Neural cell (in vitro differentiated cells): ENCODE results near the gene C10orf90. TPM values are rescaled to one million over a fixed set of nuclear protein-coding genes. Genes with fewer than 3 reads are reported as not detected.

Experiments
- H2AFZ ChIP-seq: fragments of 200-600, 300-800 bp; sonication (generic), shearing (Covaris generic); 2 replicates; pipeline ENCODE4 v1.6.0; 2014; ENCODE audit warnings: low read depth, mild to moderate bottlenecking, antibody characterized with exemption, low read length, moderate library complexity
- H3F3A ChIP-seq: fragments of 200-600 bp; shearing (Covaris generic); 2 replicates; pipeline ENCODE4 v1.6.1; 2016; ENCODE audit warnings: mild to moderate bottlenecking, moderate library complexity, mixed read lengths, antibody characterized with exemption, low read length; ENCODE audit not compliant: insufficient read depth, poor library complexity, severe bottlenecking
- H3K27ac ChIP-seq: fragments of 200-600, 300-800 bp; sonication (generic), shearing (Covaris generic); 2 replicates; pipeline ENCODE4 v1.5.1; 2014; ENCODE audit warnings: mild to moderate bottlenecking, low read length, moderate library complexity
- H3K27me3 ChIP-seq: fragments of 300-800, 200-600 bp; sonication (generic), shearing (Covaris generic); 2 replicates; pipeline ENCODE4 v1.6.0; 2014; ENCODE audit warnings: mild to moderate bottlenecking, low read depth, low read length, moderate library complexity; ENCODE audit not compliant: insufficient read depth
- H3K36me3 ChIP-seq: fragments of 300-800, 200-600 bp; sonication (generic), shearing (Covaris generic); 2 replicates; pipeline ENCODE4 v1.5.1; 2014; ENCODE audit warnings: mild to moderate bottlenecking, antibody characterized with exemption, low read length, moderate library complexity; ENCODE audit not compliant: insufficient read depth
- H3K4me2 ChIP-seq: fragments of 300-800, 200-600 bp; sonication (generic), shearing (Covaris generic); 2 replicates; pipeline ENCODE4 v1.6.0; 2014; ENCODE audit warnings: mild to moderate bottlenecking, low read length
- H3K4me3 ChIP-seq: fragments of 300-800, 200-600 bp; sonication (generic), shearing (Covaris generic); 2 replicates; pipeline ENCODE4 v1.5.1; 2014; ENCODE audit warnings: mild to moderate bottlenecking, low read length, moderate library complexity
- H3K79me2 ChIP-seq: fragments of 200-600 bp; shearing (Covaris generic); replicated peaks from 2 replicates; pipeline ENCODE4 v1.6.0; 2014; ENCODE audit warnings: mild to moderate bottlenecking, low read length, moderate library complexity; ENCODE audit not compliant: insufficient read depth
- H3K9ac ChIP-seq: fragments of 300-800, 200-600 bp; sonication (generic), shearing (Covaris generic); 2 replicates; pipeline ENCODE4 v1.6.1; 2016; ENCODE audit warnings: mild to moderate bottlenecking, low read length, mixed read lengths
- H3K9me2 ChIP-seq: fragments of 200-600 bp; shearing (Covaris generic); 2 replicates; pipeline ENCODE4 v1.6.1; 2016; ENCODE audit warnings: mild to moderate bottlenecking, low read length, mixed read lengths; ENCODE audit not compliant: insufficient read depth
- H3K9me3 ChIP-seq: fragments of 200-600, 300-800 bp; sonication (generic), shearing (Covaris generic); 2 replicates; pipeline ENCODE4 v1.6.1; 2016; ENCODE audit warnings: mild to moderate bottlenecking, mixed run types, low read length, moderate library complexity, mixed read lengths
- H4K20me1 ChIP-seq: fragments of 200-600 bp; shearing (Covaris generic); 2 replicates; pipeline ENCODE4 v1.6.1; 2016; ENCODE audit warnings: mild to moderate bottlenecking, mixed run types; ENCODE audit not compliant: insufficient read depth
- EP300 ChIP-seq: fragments of 450-650 bp; conservative IDR thresholded peaks from 2 replicates; pipeline ENCODE4 v1.6.1; 2014; ENCODE audit warnings: antibody characterized with exemption, mild to moderate bottlenecking, moderate library complexity; ENCODE audit not compliant: poor library complexity, severe bottlenecking
- EZH2 ChIP-seq: fragments of 200-600, 300-800 bp; shearing (Covaris generic), sonication (generic); IDR thresholded peaks from 2 replicates; pipeline ENCODE4 v1.6.1; 2014; ENCODE audit warnings: antibody characterized with exemption, low read length, borderline replicate concordance, mild to moderate bottlenecking; ENCODE audit not compliant: insufficient read depth, poor library complexity, severe bottlenecking
- MXI1 ChIP-seq: fragments of 450-650 bp; conservative IDR thresholded peaks from 2 replicates; pipeline ENCODE4 v1.6.1; 2014; ENCODE audit warnings: antibody characterized with exemption, mild to moderate bottlenecking; ENCODE audit not compliant: poor library complexity, severe bottlenecking
- POLR2AphosphoS5 ChIP-seq: IDR thresholded peaks from 2 replicates; pipeline ENCODE4 v1.6.1; 2012
- RAD21 ChIP-seq: fragments of 450-650 bp; conservative IDR thresholded peaks from 2 replicates; pipeline ENCODE4 v1.6.1; 2014; ENCODE audit warnings: antibody characterized with exemption, mild to moderate bottlenecking, moderate library complexity
- SMC3 ChIP-seq: fragments of 450-650 bp; conservative IDR thresholded peaks from 2 replicates; pipeline ENCODE4 v1.6.1; 2014; ENCODE audit warnings: antibody characterized with exemption, mild to moderate bottlenecking, moderate library complexity; ENCODE audit not compliant: poor library complexity
- TAF1 ChIP-seq: IDR thresholded peaks from 2 replicates; pipeline ENCODE4 v1.6.1; 2012; ENCODE audit warnings: low read depth
- polyA plus RNA-seq: library from polyadenylated mRNA; depleted of rRNA; stranded (reverse); fragments of >200 nt; gene quantifications from 2 replicates; pipeline ENCODE4 v1.2.3, GENCODE V29; 2014
- TF ChIP-seq, protein P1 (sequence below): fragments of 450-650 bp; IDR thresholded peaks from 2 replicates; pipeline ENCODE4 v1.5.1; 2014; ENCODE audit warnings: antibody characterized with exemption, mild to moderate bottlenecking, moderate library complexity; ENCODE audit not compliant: poor library complexity, severe bottlenecking
- TF ChIP-seq, protein P2 (sequence below): IDR thresholded peaks from 2 replicates; pipeline ENCODE4 v1.6.1; 2012; ENCODE audit warnings: borderline replicate concordance

Gene C10orf90
- polyA plus RNA-seq, 1 donor from 2014 or later: not detected

DNA sequence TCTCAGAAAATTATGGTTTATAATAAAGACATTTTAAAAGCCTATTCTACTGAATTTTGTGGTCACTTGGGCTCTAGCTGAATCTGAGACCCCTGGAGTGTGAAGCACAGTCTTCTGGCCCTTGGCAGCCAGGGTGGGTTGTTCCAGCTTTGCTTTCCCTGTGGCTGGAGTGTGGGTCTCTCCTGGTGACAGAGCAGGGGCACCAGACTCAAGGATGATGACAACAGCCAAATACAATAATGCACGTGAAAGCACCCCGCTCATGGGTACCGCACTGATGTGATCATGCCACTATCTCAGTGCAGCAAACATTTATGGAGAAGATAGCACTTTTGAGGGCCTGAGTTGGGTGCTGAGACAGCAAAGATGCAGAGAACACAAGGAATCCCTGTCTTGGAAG, 147.4 kb downstream of the C10orf90 start:
- Histone ChIP-seq H3F3A (no peaks in the 10 kb centered on the region), H3K27me3 (no peaks in the 10 kb centered on the region), H3K9me2 (no peaks in the 10 kb centered on the region), H3K4me2 (no peak overlapping the region), H3K9ac (no peak overlapping the region), H3K4me3 (no peak overlapping the region), H3K36me3 (no peaks in the 10 kb centered on the region), H2AFZ (no peak overlapping the region), H4K20me1 (no peaks in the 10 kb centered on the region), H3K79me2 (no peaks in the 10 kb centered on the region), H3K9me3 (no peaks in the 10 kb centered on the region), H3K27ac (no peak overlapping the region)
- TF ChIP-seq MXI1 (no peak), EZH2 (no peak), POLR2AphosphoS5 (no peak), TAF1 (no peak), RAD21 (no peak), SMC3 (no peak)
- TF ChIP-seq, protein P1, sequence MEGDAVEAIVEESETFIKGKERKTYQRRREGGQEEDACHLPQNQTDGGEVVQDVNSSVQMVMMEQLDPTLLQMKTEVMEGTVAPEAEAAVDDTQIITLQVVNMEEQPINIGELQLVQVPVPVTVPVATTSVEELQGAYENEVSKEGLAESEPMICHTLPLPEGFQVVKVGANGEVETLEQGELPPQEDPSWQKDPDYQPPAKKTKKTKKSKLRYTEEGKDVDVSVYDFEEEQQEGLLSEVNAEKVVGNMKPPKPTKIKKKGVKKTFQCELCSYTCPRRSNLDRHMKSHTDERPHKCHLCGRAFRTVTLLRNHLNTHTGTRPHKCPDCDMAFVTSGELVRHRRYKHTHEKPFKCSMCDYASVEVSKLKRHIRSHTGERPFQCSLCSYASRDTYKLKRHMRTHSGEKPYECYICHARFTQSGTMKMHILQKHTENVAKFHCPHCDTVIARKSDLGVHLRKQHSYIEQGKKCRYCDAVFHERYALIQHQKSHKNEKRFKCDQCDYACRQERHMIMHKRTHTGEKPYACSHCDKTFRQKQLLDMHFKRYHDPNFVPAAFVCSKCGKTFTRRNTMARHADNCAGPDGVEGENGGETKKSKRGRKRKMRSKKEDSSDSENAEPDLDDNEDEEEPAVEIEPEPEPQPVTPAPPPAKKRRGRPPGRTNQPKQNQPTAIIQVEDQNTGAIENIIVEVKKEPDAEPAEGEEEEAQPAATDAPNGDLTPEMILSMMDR: no peak

DNA sequence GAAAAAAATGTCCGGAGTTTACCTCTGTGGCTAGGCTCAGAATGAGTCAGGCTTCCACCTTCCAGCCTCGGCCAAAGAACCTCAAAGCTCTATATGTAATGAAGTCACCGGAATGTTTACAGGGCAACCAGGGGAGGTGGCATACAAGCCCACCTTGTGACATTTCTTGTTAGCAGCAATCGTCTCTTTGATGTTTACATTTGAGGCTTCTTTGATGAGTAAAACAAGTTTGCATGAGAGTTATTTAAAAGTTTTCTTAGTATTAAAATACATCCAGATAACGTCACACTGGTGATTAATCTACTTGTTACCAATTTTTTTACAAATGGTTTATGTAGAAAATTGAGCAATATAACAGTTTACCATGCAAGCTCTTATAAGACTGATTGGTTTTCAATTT, 149.1 kb downstream of the C10orf90 start:
- TF ChIP-seq TAF1: no peak
- TF ChIP-seq MXI1: no peak
- Histone ChIP-seq H3K4me2 (no peak overlapping the region), H3K36me3 (no peaks in the 10 kb centered on the region), H3K9ac (no peak overlapping the region), H3K27me3 (no peaks in the 10 kb centered on the region), H3F3A (no peaks in the 10 kb centered on the region), H3K79me2 (no peaks in the 10 kb centered on the region), H2AFZ (no peak overlapping the region), H3K9me3 (no peaks in the 10 kb centered on the region), H4K20me1 (no peaks in the 10 kb centered on the region), H3K9me2 (no peaks in the 10 kb centered on the region), H3K27ac (no peak overlapping the region), H3K4me3 (no peak overlapping the region)

DNA sequence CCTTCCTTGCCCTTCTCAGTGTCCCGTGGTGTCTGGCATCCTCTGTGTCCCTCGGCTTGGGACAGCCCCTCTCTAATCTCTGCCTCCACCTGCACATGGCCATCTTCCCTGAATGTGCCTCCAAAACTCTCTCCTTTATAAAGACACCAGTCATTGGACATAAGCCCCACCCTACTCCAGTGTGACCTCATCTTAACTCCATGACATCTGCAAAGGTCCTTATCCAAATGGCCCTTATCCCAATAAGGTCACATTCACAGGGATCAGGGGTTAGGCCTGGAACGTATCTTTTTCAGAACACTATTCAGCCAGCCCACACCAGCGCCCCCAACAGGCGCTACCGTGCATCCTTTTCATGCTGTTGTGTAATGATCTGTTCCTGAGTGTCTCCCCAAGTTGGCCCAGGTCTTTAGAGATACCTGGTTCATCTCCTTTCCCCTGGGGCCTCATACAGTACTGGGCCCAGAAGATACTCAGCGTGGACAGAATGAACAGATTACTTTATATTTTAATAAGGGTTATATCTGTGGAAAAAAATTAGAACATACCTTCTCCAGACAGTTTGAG, 149.7 kb downstream of the C10orf90 start:
- Histone ChIP-seq H3K9me2 (no peaks in the 10 kb centered on the region), H3K27me3 (no peaks in the 10 kb centered on the region), H3F3A (no peaks in the 10 kb centered on the region), H2AFZ (no peak overlapping the region), H3K36me3 (no peaks in the 10 kb centered on the region), H4K20me1 (no peaks in the 10 kb centered on the region), H3K4me3 (no peak overlapping the region), H3K9me3 (no peaks in the 10 kb centered on the region), H3K27ac (no peak overlapping the region), H3K79me2 (no peaks in the 10 kb centered on the region), H3K9ac (no peak overlapping the region), H3K4me2 (no peak overlapping the region)
- TF ChIP-seq SMC3 (no peak), RAD21 (no peak), POLR2AphosphoS5 (no peak), MXI1 (no peak), TAF1 (no peak), EZH2 (no peak), EP300 (no peak)
- TF ChIP-seq, protein P2, sequence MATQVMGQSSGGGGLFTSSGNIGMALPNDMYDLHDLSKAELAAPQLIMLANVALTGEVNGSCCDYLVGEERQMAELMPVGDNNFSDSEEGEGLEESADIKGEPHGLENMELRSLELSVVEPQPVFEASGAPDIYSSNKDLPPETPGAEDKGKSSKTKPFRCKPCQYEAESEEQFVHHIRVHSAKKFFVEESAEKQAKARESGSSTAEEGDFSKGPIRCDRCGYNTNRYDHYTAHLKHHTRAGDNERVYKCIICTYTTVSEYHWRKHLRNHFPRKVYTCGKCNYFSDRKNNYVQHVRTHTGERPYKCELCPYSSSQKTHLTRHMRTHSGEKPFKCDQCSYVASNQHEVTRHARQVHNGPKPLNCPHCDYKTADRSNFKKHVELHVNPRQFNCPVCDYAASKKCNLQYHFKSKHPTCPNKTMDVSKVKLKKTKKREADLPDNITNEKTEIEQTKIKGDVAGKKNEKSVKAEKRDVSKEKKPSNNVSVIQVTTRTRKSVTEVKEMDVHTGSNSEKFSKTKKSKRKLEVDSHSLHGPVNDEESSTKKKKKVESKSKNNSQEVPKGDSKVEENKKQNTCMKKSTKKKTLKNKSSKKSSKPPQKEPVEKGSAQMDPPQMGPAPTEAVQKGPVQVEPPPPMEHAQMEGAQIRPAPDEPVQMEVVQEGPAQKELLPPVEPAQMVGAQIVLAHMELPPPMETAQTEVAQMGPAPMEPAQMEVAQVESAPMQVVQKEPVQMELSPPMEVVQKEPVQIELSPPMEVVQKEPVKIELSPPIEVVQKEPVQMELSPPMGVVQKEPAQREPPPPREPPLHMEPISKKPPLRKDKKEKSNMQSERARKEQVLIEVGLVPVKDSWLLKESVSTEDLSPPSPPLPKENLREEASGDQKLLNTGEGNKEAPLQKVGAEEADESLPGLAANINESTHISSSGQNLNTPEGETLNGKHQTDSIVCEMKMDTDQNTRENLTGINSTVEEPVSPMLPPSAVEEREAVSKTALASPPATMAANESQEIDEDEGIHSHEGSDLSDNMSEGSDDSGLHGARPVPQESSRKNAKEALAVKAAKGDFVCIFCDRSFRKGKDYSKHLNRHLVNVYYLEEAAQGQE: no peak
- TF ChIP-seq, protein P1: no peak
